IMR-90 (cell line): ENCODE results near the gene MAPRE3.

Source experiments
- BHLHE40 ChIP-seq: fragments of 150-350 bp; IDR thresholded peaks from 2 replicates; pipeline ENCODE4 v1.6.1; 2016; ENCODE audit warnings: mild to moderate bottlenecking, low read depth, low read length
- CHD1 ChIP-seq: IDR thresholded peaks from 2 replicates; pipeline ENCODE4 v1.6.1; 2012; ENCODE audit warnings: low read depth, low read length, improper control_type of control experiment
- MAFK ChIP-seq: IDR thresholded peaks from 2 replicates; pipeline ENCODE4 v1.6.1; 2012; ENCODE audit warnings: low read depth, low read length, improper control_type of control experiment
- MXI1 ChIP-seq: IDR thresholded peaks from 2 replicates; pipeline ENCODE4 v1.6.1; 2012; ENCODE audit warnings: low read depth, mild to moderate bottlenecking, low read length, moderate library complexity, borderline replicate concordance
- POLR2A ChIP-seq: IDR thresholded peaks from 2 replicates; pipeline ENCODE4 v1.6.1; 2012; ENCODE audit warnings: mild to moderate bottlenecking, low read depth, low read length
- RFX5 ChIP-seq: IDR thresholded peaks from 2 replicates; pipeline ENCODE4 v1.8.0; 2012; ENCODE audit warnings: low read depth, mild to moderate bottlenecking, low read length, moderate library complexity
- SMC3 ChIP-seq: fragments of 150-350 bp; IDR thresholded peaks from 2 replicates; pipeline ENCODE4 v1.6.1; 2016; ENCODE audit warnings: low read depth, mild to moderate bottlenecking, antibody characterized with exemption, low read length, moderate library complexity
- TF ChIP-seq, protein P1 (sequence below): conservative IDR thresholded peaks from 2 replicates; pipeline ENCODE4 v1.5.1; 2012; ENCODE audit warnings: mild to moderate bottlenecking, low read depth, low read length, improper control_type of control experiment

DNA sequence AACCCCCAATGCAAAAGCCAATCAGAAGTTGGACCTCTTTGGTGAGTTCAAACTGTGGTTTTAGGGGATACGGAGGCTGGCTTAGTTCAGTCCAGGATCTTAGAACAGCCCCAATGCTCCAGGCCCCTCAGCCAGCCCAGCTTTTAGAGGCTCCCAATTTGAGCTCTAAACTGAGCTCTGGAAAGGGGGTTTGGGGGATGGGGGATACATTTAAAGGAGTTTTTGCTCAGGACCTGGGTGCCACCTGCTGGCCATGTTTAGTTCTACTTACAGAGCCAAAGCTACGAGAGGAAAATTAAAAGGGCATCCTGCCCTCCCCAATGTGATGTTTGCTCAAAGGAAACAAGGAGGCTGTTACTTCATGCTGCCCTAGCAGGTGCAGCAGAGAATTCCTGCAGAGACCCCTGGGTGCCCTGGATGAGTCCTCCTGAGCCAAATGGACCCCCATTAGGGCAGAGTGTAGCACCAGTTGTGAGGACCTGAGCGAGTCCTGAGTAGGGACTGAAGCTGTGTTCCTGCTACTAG, 46.4 kb downstream of the MAPRE3 start:
- TF ChIP-seq, protein P1, sequence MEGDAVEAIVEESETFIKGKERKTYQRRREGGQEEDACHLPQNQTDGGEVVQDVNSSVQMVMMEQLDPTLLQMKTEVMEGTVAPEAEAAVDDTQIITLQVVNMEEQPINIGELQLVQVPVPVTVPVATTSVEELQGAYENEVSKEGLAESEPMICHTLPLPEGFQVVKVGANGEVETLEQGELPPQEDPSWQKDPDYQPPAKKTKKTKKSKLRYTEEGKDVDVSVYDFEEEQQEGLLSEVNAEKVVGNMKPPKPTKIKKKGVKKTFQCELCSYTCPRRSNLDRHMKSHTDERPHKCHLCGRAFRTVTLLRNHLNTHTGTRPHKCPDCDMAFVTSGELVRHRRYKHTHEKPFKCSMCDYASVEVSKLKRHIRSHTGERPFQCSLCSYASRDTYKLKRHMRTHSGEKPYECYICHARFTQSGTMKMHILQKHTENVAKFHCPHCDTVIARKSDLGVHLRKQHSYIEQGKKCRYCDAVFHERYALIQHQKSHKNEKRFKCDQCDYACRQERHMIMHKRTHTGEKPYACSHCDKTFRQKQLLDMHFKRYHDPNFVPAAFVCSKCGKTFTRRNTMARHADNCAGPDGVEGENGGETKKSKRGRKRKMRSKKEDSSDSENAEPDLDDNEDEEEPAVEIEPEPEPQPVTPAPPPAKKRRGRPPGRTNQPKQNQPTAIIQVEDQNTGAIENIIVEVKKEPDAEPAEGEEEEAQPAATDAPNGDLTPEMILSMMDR: peak; percentile 83
- TF ChIP-seq POLR2A: no peak
- no peak for TF ChIP-seq CHD1
- TF ChIP-seq MXI1: no peak
- TF ChIP-seq BHLHE40: no peak
- TF ChIP-seq MAFK: no peak
- peak; percentile 97 for TF ChIP-seq SMC3
- no peak for TF ChIP-seq RFX5
